Mesodermal cell (in vitro differentiated cells): ENCODE results near the gene NUDT12.

ENCODE experiments used
- H3K27ac ChIP-seq: 2 replicates; pipeline ENCODE4 v1.7.0; 2013; ENCODE audit warnings: mild to moderate bottlenecking, low read depth, low read length, moderate library complexity; ENCODE audit not compliant: severe bottlenecking
- H3K36me3 ChIP-seq: 2 replicates; pipeline ENCODE4 v1.7.1; 2013; ENCODE audit warnings: mild to moderate bottlenecking, low read length, moderate library complexity; ENCODE audit not compliant: control insufficient read depth, insufficient read depth
- H3K4me1 ChIP-seq: one replicate; pipeline ENCODE4 v1.7.1; 2013; ENCODE audit warnings: mild to moderate bottlenecking, low read length; ENCODE audit not compliant: insufficient read depth, control insufficient read depth, poor library complexity, severe bottlenecking
- H3K4me3 ChIP-seq: 2 replicates; pipeline ENCODE4 v1.7.0; 2013; ENCODE audit warnings: low read length, control low read depth, mild to moderate bottlenecking; ENCODE audit not compliant: insufficient read depth, poor library complexity, severe bottlenecking; ENCODE audit errors: extremely low read depth
- H3K9me3 ChIP-seq: 2 replicates; pipeline ENCODE4 v1.7.1; 2013; ENCODE audit warnings: mild to moderate bottlenecking, low read length, moderate library complexity; ENCODE audit not compliant: control insufficient read depth
- whole genome bisulfite sequencing, 2 experiments: methylation state at CpG; one replicate each; pipeline ENCODE4 v1.1.5; 2013; ENCODE audit warnings: missing lambda C conversion rate in 2 of 2; ENCODE audit not compliant: insufficient coverage in 2 of 2; 5-methylcytosine and 5-hydroxymethylcytosine counted together

Gene NUDT12

DNA sequence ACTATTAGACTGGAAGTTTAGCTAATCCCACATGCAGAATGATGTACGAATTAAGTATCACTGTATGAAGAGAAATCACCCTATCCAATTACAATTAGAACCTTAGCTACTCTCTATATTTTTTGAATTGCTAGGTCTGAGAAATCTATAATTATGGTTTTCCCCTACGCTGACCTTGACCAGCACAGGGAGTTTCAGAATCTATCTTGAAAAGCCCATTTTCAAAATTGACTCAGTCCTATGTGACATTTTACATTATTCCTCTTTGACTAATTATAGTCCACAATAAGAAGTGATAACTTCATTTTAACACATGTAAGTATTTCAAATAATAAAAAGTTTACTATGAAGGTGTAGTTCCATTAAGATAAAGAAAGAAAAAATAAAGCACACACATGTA is 21.5 kb downstream of the NUDT12 start:
- H3K27ac ChIP-seq: no peak overlapping the region
- H3K4me3 ChIP-seq: no peak overlapping the region
- no peaks in the 10 kb centered on the region for H3K36me3 ChIP-seq
- no CpG with 5 or more reads among the region's 2 CpGs for WGBS, 2 experiments
- no peaks in the 10 kb centered on the region for H3K9me3 ChIP-seq
- H3K4me1 ChIP-seq: no peaks in the 10 kb centered on the region

GRCh38 chr5:103539376-103540330 is 22.9 kb downstream of the NUDT12 start:
- WGBS, 2 experiments: 83 to 95% methylated on average over 1 to 2 of the region's 3 CpGs
- Histone ChIP-seq H3K4me3 (no peak overlapping the region), H3K27ac (no peak overlapping the region), H3K36me3 (no peaks in the 10 kb centered on the region), H3K4me1 (no peaks in the 10 kb centered on the region), H3K9me3 (no peaks in the 10 kb centered on the region)

GRCh38 chr5:103532086-103532734 is 30.4 kb downstream of the NUDT12 start:
- H3K4me3 ChIP-seq: no peak overlapping the region
- no peak overlapping the region for H3K27ac ChIP-seq
- H3K9me3 ChIP-seq: no peaks in the 10 kb centered on the region
- H3K4me1 ChIP-seq: no peaks in the 10 kb centered on the region
- H3K36me3 ChIP-seq: no peaks in the 10 kb centered on the region
- 60 to 84% methylated on average over 1 of the region's 2 CpGs for WGBS, 2 experiments

DNA sequence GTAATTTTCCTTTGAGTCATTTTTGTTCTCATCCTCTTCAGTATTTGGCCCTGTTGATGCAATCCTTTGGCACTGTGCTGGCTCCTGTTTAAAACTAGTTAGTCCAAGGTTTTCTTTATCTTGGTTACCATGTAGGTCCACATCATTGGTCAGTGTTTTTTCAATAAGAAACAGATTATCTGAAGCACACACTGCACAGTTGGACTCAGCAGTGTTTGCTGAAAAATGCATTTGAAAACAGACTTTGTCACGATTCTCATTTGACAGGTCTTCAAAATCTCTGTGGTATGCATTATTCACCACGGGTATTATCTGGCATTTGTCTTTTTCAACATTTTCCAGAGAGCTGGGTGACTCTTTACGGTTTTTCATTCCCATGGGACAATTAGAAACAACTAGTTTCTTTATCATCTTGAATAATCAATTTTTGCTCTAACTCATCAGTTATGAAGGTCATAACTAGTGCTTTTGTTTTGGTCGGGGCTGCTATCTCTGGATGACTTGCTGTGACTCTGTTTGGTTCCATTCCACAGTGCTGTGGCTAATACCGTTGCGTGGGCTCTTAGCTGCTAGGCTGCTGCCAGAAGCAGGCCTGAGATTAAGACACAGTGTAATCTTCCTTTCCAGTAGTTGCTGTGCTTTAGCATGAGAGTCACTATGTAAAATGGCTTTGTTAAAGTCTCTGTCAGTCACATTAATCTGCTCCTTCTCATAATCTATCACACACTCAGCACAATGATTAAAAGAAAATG is 36.2 kb downstream of the NUDT12 start:
- Histone ChIP-seq H3K36me3 (no peaks in the 10 kb centered on the region), H3K4me3 (no peak overlapping the region), H3K4me1 (no peaks in the 10 kb centered on the region), H3K27ac (no peak overlapping the region), H3K9me3 (no peaks in the 10 kb centered on the region)
- 82 to 89% methylated on average over 4 to 5 of the region's 6 CpGs for WGBS, 2 experiments

GRCh38 chr5:103525361-103525760 is 37.2 kb downstream of the NUDT12 start:
- whole genome bisulfite sequencing, 2 experiments: 100% methylated on average over 1 of the region's 1 CpG; no CpG with 5 or more reads in 1 of the 2 experiments
- no peak overlapping the region for H3K27ac ChIP-seq
- no peak overlapping the region for H3K4me3 ChIP-seq
- H3K36me3 ChIP-seq: no peaks in the 10 kb centered on the region
- H3K4me1 ChIP-seq: no peaks in the 10 kb centered on the region
- H3K9me3 ChIP-seq: no peaks in the 10 kb centered on the region

GRCh38 chr5:103523319-103523718 is 39.3 kb downstream of the NUDT12 start:
- 81 to 93% methylated on average over 2 of the region's 3 CpGs for WGBS, 2 experiments
- no peak overlapping the region for H3K27ac ChIP-seq
- H3K36me3 ChIP-seq: no peaks in the 10 kb centered on the region

DNA sequence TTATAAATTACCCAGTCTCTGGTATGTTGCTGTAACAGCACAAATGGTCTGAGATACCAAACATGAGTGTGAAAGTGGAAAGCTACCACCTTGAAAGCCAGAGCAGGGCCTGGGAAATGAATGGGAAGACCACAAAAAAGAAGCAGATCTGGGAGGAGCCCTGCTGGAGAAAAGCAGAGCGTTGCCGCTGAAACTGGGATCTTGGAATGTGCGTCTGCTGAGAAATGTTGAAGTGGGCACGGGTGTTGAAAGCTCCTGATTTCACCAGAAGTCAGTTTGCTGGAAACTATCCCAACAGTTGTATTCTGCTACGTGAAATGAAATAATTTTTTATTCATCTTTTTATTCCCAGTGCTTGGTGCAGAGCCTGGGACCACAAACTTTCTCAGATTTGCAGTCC is 40.0 kb downstream of the NUDT12 start:
- Histone ChIP-seq H3K4me3 (no peak overlapping the region), H3K36me3 (no peaks in the 10 kb centered on the region), H3K9me3 (no peaks in the 10 kb centered on the region), H3K27ac (peak overlapping the region; percentile 23), H3K4me1 (no peaks in the 10 kb centered on the region)
- 92 to 96% methylated on average over 5 of the region's 5 CpGs for WGBS, 2 experiments

More at GRCh38 chr5:103523319-103523718, 39.3 kb downstream of the NUDT12 start:
- H3K4me3 ChIP-seq: no peak overlapping the region
- no peaks in the 10 kb centered on the region for H3K9me3 ChIP-seq
- no peaks in the 10 kb centered on the region for H3K4me1 ChIP-seq

- Histone ChIP-seq H3K36me3 (no peaks in the 10 kb centered on the region), H3K27ac (no peak overlapping the region), H3K4me1 (no peaks in the 10 kb centered on the region), H3K4me3 (no peak overlapping the region), H3K9me3 (no peaks in the 10 kb centered on the region)
- 20 to 79% methylated on average over 1 to 3 of the region's 4 CpGs for WGBS, 2 experiments
Observed at GRCh38 chr5:103519550-103519949, 43.0 kb downstream of the NUDT12 start.

DNA sequence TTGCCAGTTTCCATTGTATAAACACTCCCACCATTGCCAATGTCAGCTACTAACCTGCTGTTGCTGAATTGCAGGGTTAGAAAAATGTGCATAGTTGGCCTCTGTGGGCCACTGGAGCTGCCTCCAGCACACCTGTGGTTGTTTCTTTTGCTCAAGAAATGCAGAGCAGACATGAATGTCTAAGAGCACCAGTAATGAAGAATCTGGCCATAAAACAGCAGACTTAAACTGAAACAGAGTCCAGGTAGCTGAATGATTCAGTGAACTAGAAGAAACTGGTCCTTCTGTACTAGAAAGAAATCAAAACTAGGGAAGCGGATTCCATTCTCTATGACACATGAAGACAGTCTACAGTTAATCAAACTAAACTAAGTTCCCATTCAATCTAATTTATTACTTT is 48.2 kb downstream of the NUDT12 start:
- H3K4me1 ChIP-seq: no peaks in the 10 kb centered on the region
- H3K36me3 ChIP-seq: no peaks in the 10 kb centered on the region
- H3K9me3 ChIP-seq: no peaks in the 10 kb centered on the region
- no CpG with 5 or more reads among the region's 1 CpG for WGBS, 2 experiments
- no peak overlapping the region for H3K27ac ChIP-seq
- no peak overlapping the region for H3K4me3 ChIP-seq

- no CpG with 5 or more reads among the region's 1 CpG for WGBS, 2 experiments
- H3K4me3 ChIP-seq: no peak overlapping the region
- H3K36me3 ChIP-seq: no peaks in the 10 kb centered on the region
- H3K4me1 ChIP-seq: no peaks in the 10 kb centered on the region
- no peak overlapping the region for H3K27ac ChIP-seq
- no peaks in the 10 kb centered on the region for H3K9me3 ChIP-seq
Observed at GRCh38 chr5:103513701-103514100, 48.9 kb downstream of the NUDT12 start.
